SH-SY5Y (cell line): ENCODE results near the gene MAP4K2.

Experiments
- GATA2 ChIP-seq: IDR thresholded peaks from 2 replicates; pipeline ENCODE4 v1.6.1; 2011; ENCODE audit warnings: mild to moderate bottlenecking, low read depth, low read length
- GATA3 ChIP-seq: IDR thresholded peaks from 2 replicates; pipeline ENCODE4 v1.6.1; 2011; ENCODE audit warnings: low read depth, mild to moderate bottlenecking, low read length, moderate library complexity

Gene MAP4K2

DNA sequence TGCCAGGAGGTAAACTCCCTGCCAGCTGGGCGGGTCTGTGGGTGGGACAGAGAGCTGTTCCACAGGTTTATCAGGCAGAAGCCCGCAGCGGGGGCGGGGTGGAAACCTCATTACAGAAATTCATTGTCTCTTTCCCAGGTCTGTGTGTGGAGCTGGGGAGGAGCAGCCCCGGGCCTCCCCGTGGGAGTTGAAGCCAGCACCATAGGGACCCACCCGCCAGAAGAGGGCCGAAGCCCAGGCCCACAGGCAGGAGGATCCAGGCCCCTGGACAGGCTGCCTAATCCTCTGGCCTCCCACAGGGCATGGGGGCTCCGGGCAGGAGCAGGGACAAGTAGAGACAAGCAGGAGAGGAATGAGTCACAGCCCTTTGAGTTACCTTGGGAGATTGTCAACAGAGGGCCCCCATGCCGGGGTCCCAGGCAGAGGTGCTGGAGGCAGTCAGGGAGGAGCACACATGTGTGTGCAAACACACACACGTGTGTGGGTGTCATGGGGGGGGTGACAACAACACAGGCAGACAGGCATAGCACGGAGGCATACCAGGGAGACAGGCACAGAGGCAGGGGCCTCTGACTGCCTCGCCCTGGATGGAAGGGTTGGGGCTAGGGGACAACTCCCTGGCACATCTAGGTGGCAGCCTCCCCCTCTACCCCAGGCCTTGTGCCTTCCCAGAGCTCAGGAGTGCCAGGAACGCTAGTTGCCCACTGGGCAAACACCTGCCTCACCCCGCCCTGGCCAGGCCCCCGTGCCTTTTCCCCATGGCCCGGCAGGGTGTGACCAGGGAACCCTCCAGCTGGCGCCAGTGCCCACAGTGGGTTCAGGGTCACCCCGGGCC is 40.1 kb upstream of the MAP4K2 start:
- no peak for TF ChIP-seq GATA2
- TF ChIP-seq GATA3, result no peak

DNA sequence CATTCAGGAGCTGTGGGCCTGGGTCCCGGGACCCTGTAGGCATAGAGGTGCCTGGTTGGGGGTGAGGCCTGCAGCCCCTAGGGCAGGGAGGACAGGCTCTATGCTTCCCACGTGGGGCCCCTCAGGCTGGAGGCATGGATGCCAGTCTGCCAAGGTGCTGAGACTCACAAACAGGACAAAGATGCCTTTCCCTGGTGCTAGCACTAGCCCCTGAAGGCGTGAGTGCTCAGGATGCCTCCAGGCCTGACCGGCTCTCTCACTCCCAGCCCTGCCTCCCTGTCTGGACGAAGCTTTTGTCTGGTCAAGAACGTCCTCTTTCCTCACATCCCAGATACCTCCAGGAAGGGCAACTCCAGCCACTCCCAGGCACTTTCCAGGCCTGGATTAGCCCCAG is 39.3 kb upstream of the MAP4K2 start:
- TF ChIP-seq GATA2, result no peak
- no peak for TF ChIP-seq GATA3

GRCh38 chr11:64841592-64842365 is 38.8 kb upstream of the MAP4K2 start:
- no peak for TF ChIP-seq GATA3
- TF ChIP-seq GATA2, result no peak

GRCh38 chr11:64839887-64840782 is 37.1 kb upstream of the MAP4K2 start:
- no peak for TF ChIP-seq GATA2
- no peak for TF ChIP-seq GATA3

DNA sequence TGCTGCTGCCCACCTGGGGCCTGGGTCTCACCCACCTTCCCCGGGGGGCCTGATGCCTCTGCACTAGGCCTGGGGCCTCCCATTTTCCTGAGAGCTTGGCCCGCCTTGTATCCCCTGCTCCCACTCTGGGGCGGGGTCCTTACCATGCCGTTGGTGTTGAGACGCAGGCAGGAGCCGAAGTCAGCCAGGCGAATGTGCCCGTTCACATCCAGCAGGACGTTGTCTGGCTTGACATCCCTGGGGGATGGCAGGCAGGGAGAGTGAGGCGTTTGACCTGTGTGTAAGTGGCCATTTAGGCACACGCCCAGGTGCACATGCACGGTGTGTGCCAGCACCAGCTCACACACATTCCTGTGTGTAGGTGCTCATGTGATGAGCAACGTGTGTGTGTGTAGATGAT is 36.3 kb upstream of the MAP4K2 start:
- TF ChIP-seq GATA2, result no peak

DNA sequence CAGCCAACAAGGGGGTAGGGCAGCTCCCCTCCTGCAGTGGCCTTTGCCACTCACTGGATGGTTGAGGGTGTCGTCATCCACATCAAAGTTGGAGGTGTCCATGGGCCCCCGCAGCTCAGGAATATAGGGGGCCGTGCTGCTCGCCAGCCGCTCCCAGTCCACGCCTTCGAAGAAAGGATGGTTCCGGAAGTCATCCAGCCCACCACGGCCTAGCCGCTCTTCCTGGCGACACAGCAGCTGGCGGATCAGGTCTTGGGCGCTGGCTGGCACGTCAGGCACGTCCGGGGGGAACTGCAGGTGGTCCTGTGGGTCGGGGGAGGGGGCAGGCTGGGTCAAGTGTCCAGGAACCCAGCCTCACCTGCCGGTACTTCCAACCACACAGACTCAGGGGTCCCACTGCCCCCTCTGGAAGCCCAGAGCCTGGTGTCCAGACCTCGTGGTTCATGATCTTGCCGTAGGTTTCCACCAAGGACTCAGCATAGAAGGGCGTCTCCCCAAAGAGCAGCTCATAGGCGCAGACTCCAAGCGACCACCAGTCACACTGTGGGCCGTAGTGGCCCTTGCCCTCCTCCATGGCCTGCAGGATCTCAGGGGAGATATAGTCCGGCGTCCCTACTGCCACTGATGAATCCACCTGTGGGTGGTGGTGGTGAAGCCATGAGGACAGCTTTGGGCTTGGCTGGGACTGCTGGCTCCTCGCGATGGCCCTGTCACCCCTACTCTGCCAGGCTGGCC is 35.8 kb upstream of the MAP4K2 start:
- no peak for TF ChIP-seq GATA3
- no peak for TF ChIP-seq GATA2

DNA sequence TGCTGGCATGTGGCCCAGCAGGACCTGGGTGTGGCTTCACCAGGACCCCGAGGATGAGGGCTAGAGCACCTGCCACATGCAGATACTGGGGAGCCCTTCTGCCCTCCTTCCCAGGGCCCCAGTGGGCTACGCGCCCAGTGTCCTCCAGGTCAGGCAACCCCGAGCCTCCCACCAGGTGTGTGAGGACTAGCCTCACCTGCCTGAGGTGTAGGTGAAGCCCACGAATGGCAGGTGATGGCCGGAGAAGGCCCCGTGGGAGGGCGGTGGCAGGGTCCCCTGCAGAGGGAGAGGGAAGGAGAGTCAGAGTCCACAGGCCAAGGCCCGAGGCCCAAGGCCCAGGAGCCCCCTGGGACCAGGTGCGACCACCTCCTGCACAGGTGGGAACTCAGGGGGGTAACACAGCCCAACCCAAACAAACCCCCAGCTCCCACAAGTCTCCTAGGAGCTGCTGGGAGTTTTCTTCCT is 34.9 kb upstream of the MAP4K2 start:
- TF ChIP-seq GATA2 (no peak), GATA3 (no peak)

DNA sequence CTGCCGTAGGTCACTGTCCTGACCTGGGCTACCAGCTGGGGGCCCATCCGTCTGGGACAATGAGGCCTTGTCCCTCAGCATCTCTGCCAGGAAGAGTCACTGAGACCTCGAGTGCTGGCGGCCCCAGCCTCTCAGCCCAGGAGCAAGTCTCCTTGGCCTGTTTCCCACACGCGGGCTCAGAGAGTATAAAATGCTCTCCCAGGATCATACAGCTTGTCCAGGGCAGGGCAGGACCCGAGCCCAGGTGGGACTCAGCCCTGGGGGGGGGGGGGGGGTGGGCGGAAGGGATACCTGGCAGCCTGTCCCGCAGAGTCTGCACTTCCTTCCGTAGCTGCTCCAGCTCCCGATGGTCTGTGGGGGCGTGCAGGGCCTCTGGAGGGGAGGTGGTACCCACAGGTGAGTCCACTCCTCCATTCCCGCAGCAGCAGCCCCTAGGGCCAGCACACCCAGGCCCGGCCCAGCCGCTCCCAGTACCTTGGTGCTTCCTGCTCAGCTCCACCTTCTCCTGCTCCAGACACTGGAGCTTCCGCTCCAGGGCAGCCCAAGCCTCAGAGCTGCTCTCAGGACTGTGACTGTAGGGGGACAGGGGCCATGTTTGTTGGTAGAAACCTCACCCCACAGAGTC is 33.5 kb upstream of the MAP4K2 start:
- TF ChIP-seq GATA3 (no peak), GATA2 (no peak)

- no peak for TF ChIP-seq GATA2
- TF ChIP-seq GATA3, result no peak
Measured at GRCh38 chr11:64835616-64836447, 32.8 kb upstream of the MAP4K2 start.

DNA sequence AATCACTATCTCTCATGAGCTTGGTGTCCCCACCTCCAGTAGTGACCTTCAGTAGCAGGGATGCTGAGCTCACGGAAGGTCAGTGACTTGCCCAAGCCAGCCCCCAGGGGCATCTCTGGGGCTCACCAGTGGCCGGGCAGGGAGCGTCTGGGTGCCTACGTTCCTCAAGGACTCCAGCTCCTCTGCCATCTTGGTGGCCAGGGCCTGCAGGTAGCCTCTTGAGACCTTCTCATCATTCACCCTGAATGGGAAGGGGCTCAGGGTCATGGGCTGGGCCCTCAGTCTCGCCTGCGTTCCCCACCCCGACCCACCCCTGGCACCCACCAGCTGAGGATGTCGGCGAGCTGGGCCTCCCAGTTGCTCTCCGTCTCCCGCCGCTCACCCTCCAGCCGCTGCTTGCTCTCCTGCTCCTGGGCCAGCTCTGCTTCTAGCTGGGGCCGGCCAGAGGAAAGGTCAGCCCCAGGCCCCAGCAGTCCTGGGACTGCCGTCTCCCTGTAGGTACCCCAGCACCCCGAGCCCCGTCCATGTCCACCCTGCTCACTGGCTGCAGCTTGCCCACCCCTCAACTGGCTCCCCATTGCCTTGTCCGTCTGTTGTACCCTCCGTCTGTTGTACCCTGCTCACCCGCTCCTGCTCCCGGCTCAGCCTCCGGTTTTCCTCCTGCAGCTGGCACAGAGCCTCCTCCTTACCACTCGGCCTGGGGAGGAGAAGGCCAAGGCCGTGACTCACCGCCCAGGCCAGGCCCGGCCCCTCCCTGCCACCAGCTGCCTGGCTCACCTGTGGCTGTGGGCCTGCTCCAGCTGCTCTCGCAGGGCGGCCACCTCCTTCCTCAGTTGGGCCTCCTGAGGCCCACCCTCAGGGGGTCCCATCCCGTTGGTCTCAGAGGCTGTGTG is 32.0 kb upstream of the MAP4K2 start:
- TF ChIP-seq GATA2 (no peak), GATA3 (no peak)

DNA sequence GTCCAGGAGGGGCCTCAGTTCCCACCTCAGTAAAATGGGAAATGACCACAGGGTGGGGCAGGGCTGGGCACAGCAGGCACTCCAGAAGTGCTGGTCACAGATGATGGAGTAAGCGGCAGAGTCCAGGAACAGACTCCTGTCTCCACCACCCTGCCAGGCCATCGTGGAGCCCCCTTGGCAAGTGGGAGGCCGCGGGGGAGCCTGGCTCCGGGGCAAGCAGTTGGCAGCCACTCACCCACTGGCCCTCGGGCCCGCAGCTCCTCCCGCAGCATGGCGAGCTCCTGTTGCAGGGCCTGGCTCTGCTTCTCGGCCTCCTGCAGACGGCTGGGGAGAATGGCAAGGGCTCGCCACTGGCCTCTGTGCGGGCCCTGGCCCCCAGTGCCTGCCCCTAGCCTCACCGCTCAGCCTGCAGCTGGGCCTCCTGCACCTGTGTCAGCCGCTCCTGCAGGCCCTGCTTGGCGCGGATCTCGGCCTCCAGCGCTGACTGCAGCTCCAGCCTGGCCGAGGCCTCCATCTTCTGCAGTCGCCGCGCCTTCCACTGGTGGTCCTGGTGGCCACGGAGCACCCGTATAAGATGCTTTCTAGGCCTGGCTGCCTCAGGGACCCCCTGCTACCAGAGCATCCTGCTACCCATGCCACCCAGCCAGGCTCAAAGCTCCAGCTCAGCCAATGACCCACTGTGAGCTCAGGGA is 31.2 kb upstream of the MAP4K2 start:
- TF ChIP-seq GATA2 (no peak), GATA3 (no peak)
